NB4 (cell line): Measurements from ENCODE around the gene BLNK.

Experiments
- DNase-seq: peaks from one replicate; pipeline ENCODE4 v3.0.0; 2010; ENCODE audit warnings: low read depth
- H3K4me3 ChIP-seq: one replicate; pipeline ENCODE4 v1.5.1; 2011; ENCODE audit warnings: mild to moderate bottlenecking, low read depth, low read length, moderate library complexity
- CTCF ChIP-seq: IDR thresholded peaks from one replicate; pipeline ENCODE4 v1.5.1; 2012; ENCODE audit warnings: low read depth, low read length
- MAX ChIP-seq: IDR thresholded peaks from 2 replicates; pipeline ENCODE4 v1.6.1; 2011; ENCODE audit warnings: low read depth, low read length
- MYC ChIP-seq: IDR thresholded peaks from 2 replicates; pipeline ENCODE4 v1.6.1; 2011; ENCODE audit warnings: low read depth, low read length
- POLR2A ChIP-seq: IDR thresholded peaks from 2 replicates; pipeline ENCODE4 v1.6.1; 2011; ENCODE audit warnings: mild to moderate bottlenecking; ENCODE audit not compliant: insufficient read length; ENCODE audit errors: extremely low read depth

The BLNK gene

GRCh38 chr10:96222441-96222840 is 48.9 kb downstream of the BLNK start:
- H3K4me3 ChIP-seq, result no peak overlapping the region
- no peak for DNase-seq
- TF ChIP-seq MAX, result no peak
- no peak for TF ChIP-seq MYC
- no peak for TF ChIP-seq POLR2A
- TF ChIP-seq CTCF, result no peak

DNA sequence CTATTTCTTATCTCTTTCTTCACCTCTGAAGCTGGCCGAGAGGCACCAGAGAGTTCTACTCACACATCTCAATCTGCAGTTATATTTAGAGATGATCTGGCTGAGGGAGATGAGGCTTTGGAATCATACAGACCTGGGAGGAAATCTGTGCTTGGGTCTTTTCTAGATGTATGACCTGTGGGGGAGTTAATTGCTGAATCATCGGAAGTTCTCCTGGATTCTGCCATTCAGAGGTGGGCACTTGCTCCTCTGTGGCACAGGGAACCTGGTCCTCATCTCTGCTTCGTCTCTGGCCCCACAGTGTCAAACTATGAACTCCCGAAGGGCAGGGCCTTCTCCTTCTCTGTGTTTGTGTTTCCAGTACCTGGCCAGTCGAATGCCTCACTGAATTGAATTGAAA is 52.5 kb downstream of the BLNK start:
- no peak for DNase-seq
- TF ChIP-seq MAX, result no peak
- no peak for TF ChIP-seq CTCF
- no peak for TF ChIP-seq POLR2A
- no peak for TF ChIP-seq MYC
- H3K4me3 ChIP-seq, result no peak overlapping the region

- DNase-seq, result no peak
- TF ChIP-seq CTCF, result no peak
- no peak for TF ChIP-seq MAX
- TF ChIP-seq MYC, result no peak
- no peak for TF ChIP-seq POLR2A
- H3K4me3 ChIP-seq, result no peak overlapping the region
Measured at GRCh38 chr10:96217711-96218110, 53.7 kb downstream of the BLNK start.

DNA sequence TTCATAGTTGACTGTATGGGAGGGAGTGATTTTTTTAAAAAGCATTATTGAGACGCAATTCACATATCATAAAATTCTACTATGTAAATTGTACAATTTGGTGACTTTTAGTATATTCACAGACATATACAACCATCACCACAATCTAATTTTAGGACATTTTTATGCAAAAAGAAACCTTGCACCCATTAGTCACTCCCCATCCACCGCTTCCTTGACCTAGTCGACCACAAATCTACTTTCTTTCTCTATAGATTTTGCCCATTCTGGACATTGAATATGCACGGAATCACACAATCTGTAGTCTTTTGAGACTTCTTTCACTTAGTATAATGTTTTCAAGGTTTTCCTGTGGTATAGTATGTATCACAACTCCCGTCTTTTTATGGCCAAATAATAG is 54.6 kb downstream of the BLNK start:
- DNase-seq, result no peak
- TF ChIP-seq MAX, result no peak
- no peak for TF ChIP-seq CTCF
- TF ChIP-seq POLR2A, result no peak
- H3K4me3 ChIP-seq, result no peak overlapping the region

- DNase-seq, result no peak
- TF ChIP-seq MYC (no peak), CTCF (no peak), MAX (no peak), POLR2A (no peak)
Measured at GRCh38 chr10:96212911-96213310, 58.5 kb downstream of the BLNK start.

GRCh38 chr10:96211764-96212163 is 59.6 kb downstream of the BLNK start:
- no peak for DNase-seq
- no peak overlapping the region for H3K4me3 ChIP-seq
- TF ChIP-seq POLR2A (no peak), MAX (no peak), CTCF (no peak), MYC (no peak)

More at GRCh38 chr10:96212911-96213310, 58.5 kb downstream of the BLNK start:
- no peak overlapping the region for H3K4me3 ChIP-seq
